ENCODE measurements around the gene PMF1.
"Not testable (repeated sequence)": the region's sequence is repeated elsewhere in the genome, so short reads cannot be mapped to it uniquely, and the experiment has no call there.

The PMF1 gene

DNA sequence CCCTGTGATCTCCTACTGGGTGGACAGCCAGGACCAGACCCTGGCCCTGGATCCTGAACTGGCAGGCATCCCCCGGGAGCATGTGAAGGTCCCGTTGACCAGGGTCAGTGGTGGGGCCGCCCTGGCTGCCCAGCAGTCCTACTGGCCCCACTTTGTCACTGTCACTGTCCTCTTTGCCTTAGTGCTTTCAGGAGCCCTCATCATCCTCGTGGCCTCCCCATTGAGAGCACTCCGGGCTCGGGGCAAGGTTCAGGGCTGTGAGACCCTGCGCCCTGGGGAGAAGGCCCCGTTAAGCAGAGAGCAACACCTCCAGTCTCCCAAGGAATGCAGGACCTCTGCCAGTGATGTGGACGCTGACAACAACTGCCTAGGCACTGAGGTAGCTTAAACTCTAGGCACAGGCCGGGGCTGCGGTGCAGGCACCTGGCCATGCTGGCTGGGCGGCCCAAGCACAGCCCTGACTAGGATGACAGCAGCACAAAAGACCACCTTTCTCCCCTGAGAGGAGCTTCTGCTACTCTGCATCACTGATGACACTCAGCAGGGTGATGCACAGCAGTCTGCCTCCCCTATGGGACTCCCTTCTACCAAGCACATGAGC, 36.1 kb upstream of the PMF1 start:
- no peak for DNase-seq (ENCODE audit: extremely low read depth, low read depth)
- H3K4me3 ChIP-seq (replicated peaks; ENCODE audit: low read depth, low read length), result no peak overlapping the region
- TF ChIP-seq, protein P1, sequence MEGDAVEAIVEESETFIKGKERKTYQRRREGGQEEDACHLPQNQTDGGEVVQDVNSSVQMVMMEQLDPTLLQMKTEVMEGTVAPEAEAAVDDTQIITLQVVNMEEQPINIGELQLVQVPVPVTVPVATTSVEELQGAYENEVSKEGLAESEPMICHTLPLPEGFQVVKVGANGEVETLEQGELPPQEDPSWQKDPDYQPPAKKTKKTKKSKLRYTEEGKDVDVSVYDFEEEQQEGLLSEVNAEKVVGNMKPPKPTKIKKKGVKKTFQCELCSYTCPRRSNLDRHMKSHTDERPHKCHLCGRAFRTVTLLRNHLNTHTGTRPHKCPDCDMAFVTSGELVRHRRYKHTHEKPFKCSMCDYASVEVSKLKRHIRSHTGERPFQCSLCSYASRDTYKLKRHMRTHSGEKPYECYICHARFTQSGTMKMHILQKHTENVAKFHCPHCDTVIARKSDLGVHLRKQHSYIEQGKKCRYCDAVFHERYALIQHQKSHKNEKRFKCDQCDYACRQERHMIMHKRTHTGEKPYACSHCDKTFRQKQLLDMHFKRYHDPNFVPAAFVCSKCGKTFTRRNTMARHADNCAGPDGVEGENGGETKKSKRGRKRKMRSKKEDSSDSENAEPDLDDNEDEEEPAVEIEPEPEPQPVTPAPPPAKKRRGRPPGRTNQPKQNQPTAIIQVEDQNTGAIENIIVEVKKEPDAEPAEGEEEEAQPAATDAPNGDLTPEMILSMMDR (IDR thresholded peaks at IDR 0.05; ENCODE audit: low read depth, low read length, missing control alignments), result no peak

DNA sequence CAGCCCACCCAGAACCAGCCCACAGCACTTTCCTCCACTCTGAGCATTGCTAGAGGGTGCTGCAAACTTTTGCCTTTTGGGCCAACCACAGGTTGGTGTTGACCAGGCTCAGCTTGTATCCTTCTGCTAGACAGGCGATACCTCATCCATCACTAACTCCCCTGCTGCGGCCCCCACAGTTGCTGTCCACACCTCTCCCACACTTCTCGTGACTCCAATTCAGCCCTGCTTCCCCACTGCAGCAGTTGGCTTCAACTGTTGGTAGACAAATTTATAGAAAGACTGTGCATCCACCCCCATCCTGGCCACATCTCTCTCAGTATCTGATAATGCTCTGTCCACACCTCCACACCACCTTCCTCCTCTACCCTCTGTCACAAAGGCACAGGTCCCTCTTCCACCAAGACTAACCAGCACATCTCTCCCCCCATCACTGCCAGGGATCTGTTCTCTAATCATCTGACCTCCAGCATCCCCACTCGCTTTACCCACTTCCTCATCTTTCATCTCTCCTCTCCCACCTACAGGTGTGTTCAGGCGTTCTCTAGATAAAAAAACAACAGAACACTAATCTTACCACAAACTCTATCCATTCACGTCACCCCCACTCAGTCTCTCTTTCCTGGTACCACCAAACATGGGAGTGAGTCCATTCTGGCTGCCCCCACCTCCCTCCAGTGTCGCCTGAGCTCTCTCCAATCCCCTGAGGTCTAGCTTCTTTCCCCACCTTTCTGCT, 34.7 kb upstream of the PMF1 start:
- DNase-seq (ENCODE audit: extremely low read depth, low read depth), result no peak
- TF ChIP-seq, protein P1 (IDR thresholded peaks at IDR 0.05; ENCODE audit: low read depth, low read length, missing control alignments), result no peak
- H3K4me3 ChIP-seq (replicated peaks; ENCODE audit: low read depth, low read length), result no peak overlapping the region

DNA sequence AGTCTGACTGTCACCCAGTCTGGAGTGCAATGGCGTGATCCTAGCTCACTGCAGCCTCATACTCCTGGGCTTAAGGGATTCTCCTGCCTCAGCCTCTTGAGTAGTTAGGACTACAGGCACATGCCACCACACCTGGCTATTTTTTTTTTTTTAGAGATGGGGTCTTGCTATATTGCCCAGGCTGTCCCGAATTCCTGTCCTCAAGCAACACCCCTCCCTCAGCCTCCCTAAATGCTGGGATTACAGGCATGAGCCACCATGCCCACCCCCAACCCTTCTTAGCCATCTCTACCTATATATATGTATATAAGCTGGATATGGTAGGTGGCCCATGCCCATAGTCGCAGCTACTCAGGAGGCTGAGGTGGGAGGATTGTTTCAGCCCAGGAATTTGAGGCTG, 32.3 kb upstream of the PMF1 start:
- H3K4me3 ChIP-seq (replicated peaks; ENCODE audit: low read depth, low read length), result no peak overlapping the region
- DNase-seq (ENCODE audit: extremely low read depth, low read depth), result no peak
- TF ChIP-seq, protein P1 (IDR thresholded peaks at IDR 0.05; ENCODE audit: low read depth, low read length, missing control alignments), result no peak

DNA sequence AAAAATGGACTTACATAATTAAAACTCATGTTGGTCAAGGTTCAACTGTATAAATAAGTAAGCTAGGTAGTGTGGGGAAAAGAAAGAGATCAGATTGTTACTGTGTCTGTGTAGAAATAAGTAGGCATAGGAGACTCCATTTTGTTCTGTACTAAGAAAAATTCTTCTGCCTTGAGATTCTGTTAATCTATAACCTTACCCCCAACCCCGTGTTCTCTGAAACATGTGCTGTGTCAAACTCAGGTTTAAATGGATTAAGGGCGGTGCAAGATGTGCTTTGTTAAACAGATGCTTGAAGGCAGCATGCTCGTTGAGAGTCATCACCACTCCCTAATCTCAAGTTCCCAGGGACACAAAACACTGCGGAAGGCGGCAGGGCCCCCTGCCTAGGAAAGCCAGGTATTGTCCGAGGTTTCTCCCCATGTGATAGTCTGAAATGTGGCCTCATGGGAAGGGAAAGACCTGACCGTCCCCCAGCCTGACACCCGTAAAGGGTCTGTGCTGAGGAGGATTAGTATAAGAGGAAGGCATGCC, 31.3 kb upstream of the PMF1 start:
- not testable (repeated sequence) for DNase-seq (ENCODE audit: extremely low read depth, low read depth); H3K4me3 ChIP-seq (replicated peaks; ENCODE audit: low read depth, low read length)

DNA sequence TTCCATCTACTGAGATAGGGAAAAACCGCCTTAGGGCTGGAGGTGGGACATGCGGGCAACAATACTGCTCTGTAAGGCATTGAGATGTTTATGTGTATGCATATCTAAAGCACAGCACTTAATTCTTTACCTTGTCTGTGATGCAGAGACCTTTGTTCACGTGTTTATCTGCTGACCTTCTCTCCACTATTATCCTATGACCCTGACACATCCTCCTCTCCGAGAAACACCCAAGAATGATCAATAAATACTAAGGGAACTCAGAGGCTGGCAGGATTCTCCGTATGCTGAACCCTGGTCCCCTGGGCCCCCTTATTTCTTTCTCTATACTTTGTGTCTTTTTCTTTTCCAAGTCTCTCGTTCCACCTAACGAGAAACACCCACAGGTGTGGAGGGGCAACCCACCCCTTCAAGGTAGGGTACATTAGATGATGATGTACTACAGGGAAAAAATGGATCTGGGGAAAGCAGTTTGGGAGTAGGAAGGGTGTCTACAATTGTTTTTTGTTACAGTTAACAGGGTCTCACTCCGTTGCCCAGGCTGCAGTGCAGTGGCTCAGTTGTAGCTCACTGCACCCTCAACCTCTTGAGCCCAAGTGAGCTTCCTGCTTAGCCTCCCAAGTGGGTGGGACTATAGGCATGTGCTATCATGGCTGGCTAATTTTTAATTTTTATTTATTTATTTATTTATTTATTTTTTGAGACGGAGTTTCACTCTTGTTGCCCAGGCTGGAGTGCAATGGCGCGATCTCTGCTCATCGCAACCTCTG, 30.6 kb upstream of the PMF1 start:
- not testable (repeated sequence) for H3K4me3 ChIP-seq (replicated peaks; ENCODE audit: low read depth, low read length); DNase-seq (ENCODE audit: extremely low read depth, low read depth)

DNA sequence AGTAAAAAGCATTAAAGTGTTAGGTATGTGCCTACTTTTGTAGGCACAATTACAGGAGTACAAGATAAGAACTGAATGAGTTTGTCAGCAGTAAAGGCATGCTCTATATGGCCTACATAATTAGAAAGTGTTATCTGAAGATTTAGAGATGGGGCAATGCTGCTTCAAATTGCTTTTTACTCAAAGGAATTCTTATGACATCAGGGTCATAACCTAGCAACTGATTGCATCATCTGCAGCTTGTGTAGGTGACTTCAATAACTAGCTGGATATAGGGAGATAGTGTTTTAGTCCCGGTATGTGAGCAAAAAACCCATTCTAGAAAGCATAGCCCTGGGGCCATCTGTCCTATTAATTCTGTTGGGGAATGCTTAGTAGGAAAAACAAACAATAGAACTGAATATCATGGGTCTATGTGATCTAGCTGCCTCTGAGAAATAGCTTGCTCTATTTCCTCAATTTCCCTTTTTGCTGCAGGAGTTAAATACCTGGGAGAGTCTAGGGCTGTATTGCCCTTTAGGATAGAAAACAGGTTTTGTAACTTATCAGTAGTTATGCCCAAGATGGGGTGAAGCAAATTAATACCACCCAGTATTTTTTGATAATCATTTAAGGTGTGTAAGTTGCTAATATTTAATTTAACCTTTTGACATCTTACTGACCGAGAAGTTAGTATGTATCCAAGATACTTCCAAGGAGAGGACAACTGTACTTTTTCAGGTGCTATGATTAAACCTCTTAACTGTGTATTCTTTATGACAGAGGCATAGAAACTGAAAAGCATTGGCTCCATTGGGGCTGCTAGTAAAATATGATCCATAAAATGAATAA, 26.2 kb upstream of the PMF1 start:
- H3K4me3 ChIP-seq (replicated peaks; ENCODE audit: low read depth, low read length); DNase-seq (ENCODE audit: extremely low read depth, low read depth): not testable (repeated sequence)

DNA sequence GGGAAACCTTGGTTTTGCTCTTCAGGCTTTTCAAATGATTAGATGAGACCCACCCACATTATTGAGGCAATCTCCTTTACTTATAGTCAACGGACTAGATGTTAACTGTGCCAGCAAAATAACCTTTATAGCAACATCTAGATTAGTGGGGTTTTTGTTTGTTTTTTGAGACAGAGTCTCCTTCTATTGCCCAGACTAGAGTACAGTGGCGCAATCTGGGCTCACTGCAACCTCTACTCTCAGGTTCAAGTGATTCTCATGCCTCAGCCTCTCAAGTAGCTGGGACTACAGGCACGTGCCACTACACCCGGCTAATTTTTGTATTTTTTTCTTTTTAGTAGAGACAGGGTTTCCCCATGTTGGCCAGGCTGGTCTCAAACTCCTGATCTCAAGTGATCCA, 22.5 kb upstream of the PMF1 start:
- DNase-seq (ENCODE audit: extremely low read depth, low read depth); H3K4me3 ChIP-seq (replicated peaks; ENCODE audit: low read depth, low read length): not testable (repeated sequence)

DNA sequence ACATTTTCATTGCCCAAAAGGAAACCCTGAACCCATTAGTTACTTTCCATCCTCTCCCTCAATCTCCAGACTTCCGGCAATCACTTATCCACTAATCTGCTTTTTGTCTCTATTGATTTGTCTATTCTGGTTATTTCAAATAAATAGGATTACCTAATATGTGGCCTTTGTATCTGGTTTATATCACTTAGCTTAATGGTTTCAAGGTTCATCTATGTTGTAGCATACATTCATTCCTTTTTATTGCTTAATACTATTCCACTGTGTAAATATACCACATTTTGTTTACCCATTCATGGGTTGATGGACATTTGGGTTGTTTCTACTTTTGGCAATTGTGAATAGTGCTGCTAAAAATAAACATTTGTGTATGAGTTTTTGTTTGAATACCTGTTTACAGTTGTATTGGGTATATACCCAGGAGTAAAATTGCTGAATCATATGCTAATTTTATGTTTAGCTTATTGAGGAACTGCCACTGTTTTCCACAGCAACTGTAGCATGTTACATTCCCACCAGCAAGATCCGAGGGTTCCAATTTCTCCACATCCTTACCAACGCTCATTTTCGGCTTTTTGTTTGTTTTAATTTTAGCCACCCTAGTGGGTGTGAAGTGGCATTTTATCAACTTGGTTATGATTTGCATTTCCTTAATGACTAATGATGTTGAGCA, 21.4 kb upstream of the PMF1 start:
- no peak overlapping the region for H3K4me3 ChIP-seq (replicated peaks; ENCODE audit: low read depth, low read length)
- TF ChIP-seq, protein P1 (IDR thresholded peaks at IDR 0.05; ENCODE audit: low read depth, low read length, missing control alignments), result no peak
- no peak for DNase-seq (ENCODE audit: extremely low read depth, low read depth)
